HG03565 (cell line): ENCODE results near the gene CDH23.
"Not testable (repeated sequence)": the region's sequence is repeated elsewhere in the genome, so short reads cannot be mapped to it uniquely, and the experiment has no call there.

Experiments used
- ATAC-seq: cut with Tn5 transposase; IDR thresholded peaks from one replicate; pipeline ENCODE4 v1.9.1; 2021; ENCODE audit warnings: mild to moderate bottlenecking, moderate library complexity; ENCODE audit not compliant: unreplicated experiment

Gene CDH23

GRCh38 chr10:71396711-71397295 lies at the start of gene CDH23:
CDH23 (plus strand) TSS chr10:71396920; CDS start chr10:71439832, 42,912 bp downstream.
- no peak for ATAC-seq

- ATAC-seq = no peak
Measured at GRCh38 chr10:71347587-71348395, 48.9 kb upstream of the CDH23 start.

- no peak for ATAC-seq
Measured at GRCh38 chr10:71348850-71349249, 47.9 kb upstream of the CDH23 start.

- ATAC-seq = no peak
Measured at GRCh38 chr10:71349406-71349805, 47.3 kb upstream of the CDH23 start.

- ATAC-seq = no peak
Measured at GRCh38 chr10:71351087-71351486, 45.6 kb upstream of the CDH23 start.

- no peak for ATAC-seq
Measured at GRCh38 chr10:71351628-71352319, 44.9 kb upstream of the CDH23 start.

GRCh38 chr10:71353639-71354038 lies 43.1 kb upstream of the CDH23 start:
- ATAC-seq = no peak

GRCh38 chr10:71354776-71355175 lies 41.9 kb upstream of the CDH23 start:
- ATAC-seq = no peak

- ATAC-seq = no peak
Measured at GRCh38 chr10:71355886-71356285, 40.8 kb upstream of the CDH23 start.

- no peak for ATAC-seq
Measured at GRCh38 chr10:71357792-71358265, 38.9 kb upstream of the CDH23 start.

- no peak for ATAC-seq
Measured at GRCh38 chr10:71358277-71358676, 38.4 kb upstream of the CDH23 start.

GRCh38 chr10:71358906-71359305 lies 37.8 kb upstream of the CDH23 start:
- not testable (repeated sequence) for ATAC-seq

- ATAC-seq = no peak
Measured at GRCh38 chr10:71359364-71360046, 37.2 kb upstream of the CDH23 start.

GRCh38 chr10:71360735-71361134 lies 36.0 kb upstream of the CDH23 start:
- ATAC-seq = no peak

- ATAC-seq = no peak
Measured at GRCh38 chr10:71361581-71361980, 35.1 kb upstream of the CDH23 start.

- ATAC-seq = no peak
Measured at GRCh38 chr10:71362141-71362540, 34.6 kb upstream of the CDH23 start.

- no peak for ATAC-seq
Measured at GRCh38 chr10:71363936-71364335, 32.8 kb upstream of the CDH23 start.

- ATAC-seq = no peak
Measured at GRCh38 chr10:71365366-71365765, 31.4 kb upstream of the CDH23 start.

- no peak for ATAC-seq
Measured at GRCh38 chr10:71366690-71367089, 30.0 kb upstream of the CDH23 start.

- ATAC-seq = no peak
Measured at GRCh38 chr10:71367271-71367670, 29.4 kb upstream of the CDH23 start.

GRCh38 chr10:71368176-71368575 lies 28.5 kb upstream of the CDH23 start:
- ATAC-seq = no peak
